OCI-LY3 (cell line): ENCODE data around the gene FOCAD.

Source experiments
- H2AFZ ChIP-seq: fragments of 200-600, 300-600 bp; shearing (Covaris generic); 2 replicates; pipeline ENCODE4 v1.6.0; 2014; ENCODE audit warnings: antibody characterized with exemption, low read depth, low read length
- H3K27ac ChIP-seq: fragments of 200-600, 300-600 bp; sonication (generic); 2 replicates; pipeline ENCODE4 v1.5.1; 2014; ENCODE audit warnings: mild to moderate bottlenecking, low read length, moderate library complexity, mixed read lengths
- H3K27me3 ChIP-seq: fragments of 200-600, 300-600 bp; sonication (generic); 2 replicates; pipeline ENCODE4 v1.6.1; 2014; ENCODE audit warnings: low read depth, low read length, mixed read lengths
- H3K36me3 ChIP-seq: fragments of 200-600, 300-600 bp; sonication (generic); replicated peaks from 2 replicates; pipeline ENCODE3; 2014; ENCODE audit warnings: low read depth, low read length, mixed read lengths
- H3K4me1 ChIP-seq: fragments of 300-600, 200-600 bp; sonication (generic); 2 replicates; pipeline ENCODE4 v1.6.1; 2014; ENCODE audit warnings: low read length, mixed read lengths
- H3K4me2 ChIP-seq: fragments of 200-600, 300-600 bp; sonication (generic); 2 replicates; pipeline ENCODE4 v1.6.1; 2014; ENCODE audit warnings: low read length, mixed read lengths
- H3K4me3 ChIP-seq: fragments of 300-600, 200-600 bp; sonication (generic); 2 replicates; pipeline ENCODE4 v1.5.1; 2014; ENCODE audit warnings: antibody characterized with exemption, mild to moderate bottlenecking, low read length, moderate library complexity
- H3K79me2 ChIP-seq: fragments of 300-600, 200-600 bp; shearing (Covaris generic); 2 replicates; pipeline ENCODE4 v1.6.1; 2014; ENCODE audit warnings: mild to moderate bottlenecking, low read length, mixed read lengths
- H3K9ac ChIP-seq: fragments of 300-600, 200-600 bp; shearing (Covaris generic); 2 replicates; pipeline ENCODE4 v1.6.0; 2014; ENCODE audit warnings: mild to moderate bottlenecking, low read length, moderate library complexity
- H3K9me3 ChIP-seq: fragments of 200-600, 300-600 bp; shearing (Covaris generic); 2 replicates; pipeline ENCODE4 v1.6.1; 2014; ENCODE audit warnings: low read length, mixed read lengths; ENCODE audit not compliant: insufficient read depth
- H4K20me1 ChIP-seq: fragments of 200-600, 300-600 bp; sonication (generic); 2 replicates; pipeline ENCODE4 v1.6.1; 2016; ENCODE audit warnings: low read length, mixed read lengths; ENCODE audit not compliant: insufficient read depth
- CTCF ChIP-seq: fragments of 200-600, 300-600 bp; sonication (generic); IDR thresholded peaks from 2 replicates; pipeline ENCODE4 v1.5.1; 2014; ENCODE audit warnings: antibody characterized with exemption, low read length, low read depth
- EZH2phosphoT487 ChIP-seq: fragments of 200-600 bp; shearing (Covaris generic); IDR thresholded peaks from 2 replicates; pipeline ENCODE4 v1.6.1; 2018; ENCODE audit warnings: antibody characterized with exemption, mixed run types, low read depth

Gene FOCAD

GRCh38 chr9:20725675-20726074 is 41.6 kb downstream of the FOCAD start:
- no peaks in the 10 kb centered on the region for H3K9me3 ChIP-seq
- TF ChIP-seq EZH2phosphoT487: no peak
- no peak for TF ChIP-seq CTCF
- no peak overlapping the region for H3K27ac ChIP-seq
- H3K79me2 ChIP-seq: no peaks in the 10 kb centered on the region
- no peaks in the 10 kb centered on the region for H3K36me3 ChIP-seq
- H3K4me3 ChIP-seq: no peak overlapping the region
- H3K4me2 ChIP-seq: no peak overlapping the region
- no peaks in the 10 kb centered on the region for H3K4me1 ChIP-seq
- H2AFZ ChIP-seq: no peak overlapping the region
- no peak overlapping the region for H3K9ac ChIP-seq
- no peaks in the 10 kb centered on the region for H3K27me3 ChIP-seq
- H4K20me1 ChIP-seq: no peaks in the 10 kb centered on the region

- Histone ChIP-seq H3K27ac (no peak overlapping the region), H3K36me3 (no peaks in the 10 kb centered on the region), H4K20me1 (no peaks in the 10 kb centered on the region), H3K79me2 (no peaks in the 10 kb centered on the region), H3K4me3 (no peak overlapping the region), H3K9me3 (no peaks in the 10 kb centered on the region), H3K9ac (no peak overlapping the region), H3K27me3 (no peaks in the 10 kb centered on the region), H3K4me1 (no peaks in the 10 kb centered on the region), H2AFZ (no peak overlapping the region), H3K4me2 (no peak overlapping the region)
- TF ChIP-seq CTCF: no peak
- TF ChIP-seq EZH2phosphoT487: no peak
These were observed 42.1 kb downstream of the FOCAD start for GRCh38 chr9:20726144-20726543.

GRCh38 chr9:20728493-20729220 is 44.6 kb downstream of the FOCAD start:
- Histone ChIP-seq H3K9ac (no peak overlapping the region), H3K27me3 (no peaks in the 10 kb centered on the region), H4K20me1 (no peaks in the 10 kb centered on the region), H3K27ac (no peak overlapping the region), H3K36me3 (no peaks in the 10 kb centered on the region), H3K4me3 (no peak overlapping the region), H2AFZ (no peak overlapping the region), H3K4me2 (no peak overlapping the region), H3K79me2 (no peaks in the 10 kb centered on the region), H3K4me1 (no peaks in the 10 kb centered on the region), H3K9me3 (no peaks in the 10 kb centered on the region)
- TF ChIP-seq CTCF: no peak
- TF ChIP-seq EZH2phosphoT487: no peak

GRCh38 chr9:20729523-20729922 is 45.5 kb downstream of the FOCAD start:
- Histone ChIP-seq H3K4me3 (no peak overlapping the region), H2AFZ (no peak overlapping the region), H3K9ac (no peak overlapping the region), H3K79me2 (no peaks in the 10 kb centered on the region), H3K36me3 (no peaks in the 10 kb centered on the region), H4K20me1 (no peaks in the 10 kb centered on the region), H3K4me1 (no peaks in the 10 kb centered on the region), H3K9me3 (no peaks in the 10 kb centered on the region), H3K27me3 (no peaks in the 10 kb centered on the region), H3K4me2 (no peak overlapping the region), H3K27ac (no peak overlapping the region)
- TF ChIP-seq EZH2phosphoT487 (no peak), CTCF (no peak)
